Neural crest cell (in vitro differentiated cells): Measurements from ENCODE around the gene KLHL7. TPM values are rescaled to one million over a fixed set of nuclear protein-coding genes. Genes with fewer than 3 reads are reported as not detected.

ENCODE experiments used
- DNase-seq: peaks from one replicate; pipeline ENCODE4 v3.0.0; 2021; ENCODE audit warnings: low read depth, mixed read lengths, low spot score
- H3K27ac Mint-ChIP-seq: one replicate; pipeline ENCODE4 v1.8.0; 2021; ENCODE audit warnings: mild to moderate bottlenecking, mixed read lengths; ENCODE audit not compliant: unreplicated experiment
- H3K27me3 Mint-ChIP-seq: 2 replicates; pipeline ENCODE4 v1.8.0; 2021; ENCODE audit warnings: low read depth, mild to moderate bottlenecking, mixed read lengths
- H3K36me3 Mint-ChIP-seq: 2 replicates; pipeline ENCODE4 v1.8.0; 2021; ENCODE audit warnings: low read depth, mild to moderate bottlenecking, mixed read lengths
- H3K4me1 Mint-ChIP-seq: 2 replicates; pipeline ENCODE4 v1.8.0; 2021; ENCODE audit warnings: mixed read lengths
- H3K4me3 Mint-ChIP-seq: one replicate; pipeline ENCODE4 v1.8.0; 2021; ENCODE audit warnings: mild to moderate bottlenecking, mixed read lengths
- H3K9me3 Mint-ChIP-seq: 2 replicates; pipeline ENCODE4 v1.8.0; 2021; ENCODE audit warnings: mixed read lengths
- total RNA-seq: library from RNA; stranded (reverse); gene quantifications from 2 replicates; pipeline ENCODE4 v1.2.1, GENCODE V29; 2021
- TF ChIP-seq, protein P1 (sequence below): fragments of 200-600 bp; sonication (generic); conservative IDR thresholded peaks from 2 replicates; pipeline ENCODE4 v1.5.0; 2021; ENCODE audit warnings: antibody characterized with exemption, mild to moderate bottlenecking

Gene KLHL7
- total RNA-seq, 1 donor from 2014 or later = 47.6 TPM

DNA sequence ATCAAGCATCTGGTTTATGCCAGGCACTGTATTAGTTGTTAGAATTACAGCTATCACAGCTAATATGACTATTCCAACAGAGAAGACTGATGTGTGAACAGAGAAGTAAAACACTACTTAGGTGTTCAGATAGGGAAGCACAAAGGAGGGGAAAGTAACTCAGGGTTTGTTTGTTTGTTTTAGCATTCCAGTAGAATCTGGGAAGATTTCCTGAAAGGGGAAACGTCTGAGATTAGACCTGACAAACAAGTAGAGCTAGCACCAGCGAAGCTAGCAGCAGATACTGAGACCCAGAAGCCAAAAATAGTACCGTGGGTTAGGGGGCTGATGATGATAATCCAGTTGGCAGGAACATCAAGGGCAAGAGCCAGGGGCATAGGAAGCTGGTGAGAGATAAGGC is 28.8 kb upstream of the KLHL7 start:
- DNase-seq = no peak
- peaks cover 7% of the 10 kb centered on the region for H3K4me1 Mint-ChIP-seq
- no peaks in the 10 kb centered on the region for H3K9me3 Mint-ChIP-seq
- no peak overlapping the region for H3K27ac Mint-ChIP-seq
- TF ChIP-seq, protein P1, sequence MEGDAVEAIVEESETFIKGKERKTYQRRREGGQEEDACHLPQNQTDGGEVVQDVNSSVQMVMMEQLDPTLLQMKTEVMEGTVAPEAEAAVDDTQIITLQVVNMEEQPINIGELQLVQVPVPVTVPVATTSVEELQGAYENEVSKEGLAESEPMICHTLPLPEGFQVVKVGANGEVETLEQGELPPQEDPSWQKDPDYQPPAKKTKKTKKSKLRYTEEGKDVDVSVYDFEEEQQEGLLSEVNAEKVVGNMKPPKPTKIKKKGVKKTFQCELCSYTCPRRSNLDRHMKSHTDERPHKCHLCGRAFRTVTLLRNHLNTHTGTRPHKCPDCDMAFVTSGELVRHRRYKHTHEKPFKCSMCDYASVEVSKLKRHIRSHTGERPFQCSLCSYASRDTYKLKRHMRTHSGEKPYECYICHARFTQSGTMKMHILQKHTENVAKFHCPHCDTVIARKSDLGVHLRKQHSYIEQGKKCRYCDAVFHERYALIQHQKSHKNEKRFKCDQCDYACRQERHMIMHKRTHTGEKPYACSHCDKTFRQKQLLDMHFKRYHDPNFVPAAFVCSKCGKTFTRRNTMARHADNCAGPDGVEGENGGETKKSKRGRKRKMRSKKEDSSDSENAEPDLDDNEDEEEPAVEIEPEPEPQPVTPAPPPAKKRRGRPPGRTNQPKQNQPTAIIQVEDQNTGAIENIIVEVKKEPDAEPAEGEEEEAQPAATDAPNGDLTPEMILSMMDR = no peak
- no peaks in the 10 kb centered on the region for H3K36me3 Mint-ChIP-seq
- H3K4me3 Mint-ChIP-seq = no peak overlapping the region
- peaks cover 10% of the 10 kb centered on the region for H3K27me3 Mint-ChIP-seq

DNA sequence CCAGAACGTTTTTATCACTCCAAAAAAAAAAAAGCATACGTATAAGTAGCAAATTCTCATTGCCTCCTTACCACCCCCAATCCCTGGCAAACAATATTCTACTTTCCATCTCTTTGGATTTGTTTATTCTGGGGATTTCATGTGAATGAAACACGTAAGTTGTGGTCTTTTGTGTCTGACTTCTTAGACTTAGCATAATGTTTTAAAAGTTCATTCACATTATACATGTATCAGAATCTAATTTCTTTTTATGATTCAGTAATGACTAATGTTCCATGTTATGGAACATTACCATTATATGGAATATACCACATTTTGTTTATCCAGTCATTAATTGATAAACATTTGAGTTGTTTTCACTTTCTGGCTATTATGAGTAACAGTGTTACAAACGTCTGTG is 12.5 kb upstream of the KLHL7 start:
- H3K27ac Mint-ChIP-seq = no peak overlapping the region
- H3K4me1 Mint-ChIP-seq = no peaks in the 10 kb centered on the region
- peaks cover 3% of the 10 kb centered on the region for H3K9me3 Mint-ChIP-seq
- DNase-seq = no peak
- no peaks in the 10 kb centered on the region for H3K36me3 Mint-ChIP-seq
- H3K27me3 Mint-ChIP-seq = peaks cover 6% of the 10 kb centered on the region
- no peak overlapping the region for H3K4me3 Mint-ChIP-seq
- TF ChIP-seq, protein P1 = no peak

DNA sequence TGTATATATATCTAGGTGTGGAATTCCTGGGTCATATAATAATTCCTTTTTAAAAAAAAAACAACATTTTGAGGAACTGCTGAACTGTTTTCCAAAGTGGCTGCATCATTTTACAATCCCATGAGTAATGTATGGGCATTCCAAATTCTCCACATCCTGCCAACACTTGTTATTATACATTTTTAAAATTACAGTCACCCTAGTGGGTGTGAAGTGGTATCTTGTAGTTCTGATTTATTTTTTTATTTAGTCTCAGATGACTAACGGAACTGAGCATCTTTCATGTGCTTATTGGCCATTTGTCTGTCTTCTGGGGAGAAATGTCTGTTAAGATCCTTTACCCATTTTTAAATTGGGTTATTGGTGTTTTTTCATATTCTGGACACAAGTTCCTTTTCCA is 12.0 kb upstream of the KLHL7 start:
- no peak overlapping the region for H3K27ac Mint-ChIP-seq
- H3K9me3 Mint-ChIP-seq = peaks cover 6% of the 10 kb centered on the region
- H3K27me3 Mint-ChIP-seq = peaks cover 6% of the 10 kb centered on the region
- no peaks in the 10 kb centered on the region for H3K4me1 Mint-ChIP-seq
- no peak overlapping the region for H3K4me3 Mint-ChIP-seq
- no peak for DNase-seq
- H3K36me3 Mint-ChIP-seq = no peaks in the 10 kb centered on the region
- TF ChIP-seq, protein P1 = no peak

DNA sequence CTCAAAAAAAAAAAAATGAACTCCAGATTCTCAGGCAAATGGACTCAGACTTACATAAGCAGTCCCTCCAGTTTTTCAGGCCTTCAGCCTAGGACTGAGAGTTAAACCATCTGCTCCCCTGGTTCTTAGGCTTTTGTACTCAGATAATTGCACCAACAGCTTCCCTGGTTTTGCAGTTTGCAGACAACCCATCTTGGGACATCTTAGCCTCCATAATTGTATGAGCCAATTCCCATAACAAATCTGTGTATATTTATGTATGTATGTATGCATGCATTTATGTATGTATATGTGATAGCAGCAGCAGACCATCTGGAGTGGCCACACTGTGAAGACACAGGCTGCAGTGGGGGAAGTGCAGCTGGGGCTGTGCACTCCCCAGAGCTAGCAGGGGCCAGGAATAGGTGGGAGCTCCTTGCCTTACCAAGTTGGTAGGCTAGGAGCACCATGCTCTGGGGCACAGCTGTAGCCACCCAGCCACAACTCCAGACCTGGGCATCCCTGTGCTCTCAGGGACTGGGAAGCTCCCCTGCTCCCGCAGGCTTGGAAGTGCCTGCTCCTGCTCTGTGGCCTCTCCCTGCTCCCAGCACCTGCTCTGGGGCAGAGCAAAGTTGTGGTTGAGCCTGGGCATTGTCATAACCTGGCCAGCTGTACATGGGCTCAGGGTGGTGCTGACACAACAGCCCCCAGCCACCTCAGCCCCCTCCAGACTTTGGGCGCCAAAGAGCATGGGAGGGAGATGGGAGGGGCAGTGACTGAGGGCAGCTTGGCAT is 8.9 kb upstream of the KLHL7 start:
- Mint-ChIP-seq H3K4me3 (no peak overlapping the region), H3K36me3 (no peaks in the 10 kb centered on the region), H3K27ac (no peak overlapping the region), H3K27me3 (peaks cover 2% of the 10 kb centered on the region), H3K9me3 (peaks cover 6% of the 10 kb centered on the region), H3K4me1 (no peaks in the 10 kb centered on the region)
- TF ChIP-seq, protein P1 = no peak
- DNase-seq = no peak

DNA sequence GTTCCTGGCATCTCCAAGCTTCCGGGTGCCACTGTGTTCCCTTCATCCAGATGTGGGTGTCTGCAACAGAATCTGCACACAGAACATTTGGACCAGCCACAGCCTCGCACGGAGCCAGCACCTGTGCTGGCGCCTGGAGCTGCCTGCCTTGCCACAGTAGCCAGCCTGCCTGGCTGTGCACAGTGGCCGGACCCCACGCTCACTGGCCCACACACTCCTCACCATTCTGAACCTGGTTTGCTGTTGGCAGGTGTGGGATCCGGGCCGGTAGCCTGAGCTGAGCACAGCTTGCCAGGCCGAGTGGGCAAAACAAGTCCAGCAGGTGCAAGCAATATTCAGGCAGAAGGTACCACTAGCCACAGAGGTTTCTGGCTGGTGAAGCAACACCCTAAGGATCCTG is 7.6 kb upstream of the KLHL7 start:
- Mint-ChIP-seq H3K9me3 (peaks cover 6% of the 10 kb centered on the region), H3K27me3 (peaks cover 2% of the 10 kb centered on the region), H3K27ac (no peak overlapping the region), H3K36me3 (peaks cover 8% of the 10 kb centered on the region), H3K4me1 (no peaks in the 10 kb centered on the region), H3K4me3 (no peak overlapping the region)
- TF ChIP-seq, protein P1 = no peak
- DNase-seq = no peak
